BLaER1 treated with 17β-estradiol and CSF1 and Interleukin-3, amounts not matched to agents 10 nM and 100 nM (cell line): ENCODE data around the gene PIK3R1.

Experiments used
- H3K27ac ChIP-seq, 11 experiments: shearing (Covaris generic); formaldehyde crosslinking; 2 replicates each; pipeline ENCODE4 v1.8.1; 2022
- H3K27me3 ChIP-seq, 11 experiments: shearing (Covaris generic); formaldehyde crosslinking; 2 replicates each; pipeline ENCODE4 v1.8.1; 2022
- H3K36me3 ChIP-seq, 11 experiments: shearing (Covaris generic); formaldehyde crosslinking; 2 replicates each; pipeline ENCODE4 v1.8.1; 2022
- H3K4me1 ChIP-seq, 10 experiments: shearing (Covaris generic); formaldehyde crosslinking; 2 replicates each; pipeline ENCODE4 v1.8.1; 2022
- H3K4me2 ChIP-seq, 11 experiments: shearing (Covaris generic); formaldehyde crosslinking; 2 replicates each; pipeline ENCODE4 v1.8.1; 2022
- H3K4me3 ChIP-seq, 10 experiments: shearing (Covaris generic); formaldehyde crosslinking; 2 replicates each; pipeline ENCODE4 v1.8.1; 2022
- H3K9ac ChIP-seq, 11 experiments: shearing (Covaris generic); formaldehyde crosslinking; 2 replicates each; pipeline ENCODE4 v1.8.1; 2022
- H3K9me3 ChIP-seq, 11 experiments: shearing (Covaris generic); formaldehyde crosslinking; replicated peaks in 1 of 11; 2 replicates each; pipeline ENCODE4 v1.8.1; 2022
- H4K20me1 ChIP-seq, 11 experiments: shearing (Covaris generic); formaldehyde crosslinking; 2 replicates each; pipeline ENCODE4 v1.8.1; 2022
- Cebpa-rat ChIP-seq, 11 experiments: shearing (Covaris generic); IDR thresholded peaks; 2 replicates each; pipeline ENCODE4 v1.8.1; 2022

PIK3R1 gene

DNA sequence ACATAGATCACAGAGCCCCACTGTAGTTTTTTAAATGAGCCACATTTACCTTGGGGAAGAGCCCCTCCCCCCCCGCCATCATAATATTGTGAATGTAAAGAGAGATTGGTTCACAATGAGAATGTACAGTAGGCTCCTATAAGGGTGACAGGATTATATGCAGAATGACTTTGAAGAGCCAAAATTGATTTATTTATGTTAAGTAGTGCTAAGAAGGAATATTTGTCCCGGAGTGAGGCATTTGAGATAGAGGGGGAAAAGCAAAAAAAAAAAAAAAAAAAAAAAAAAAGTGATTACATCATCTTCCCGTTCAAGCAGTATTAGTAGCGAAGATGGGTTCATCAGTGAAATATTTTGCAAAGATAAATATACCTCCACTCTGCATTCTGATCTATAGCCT, 73.9 kb downstream of the PIK3R1 start:
- Histone ChIP-seq H3K4me3 (no peak overlapping the region), H3K4me1 (peaks cover 29 to 49% (median 42%) of the 10 kb centered on the region in 10 experiments), H4K20me1 (peaks cover 24 to 95% (median 59%) of the 10 kb centered on the region in 11 experiments), H3K36me3 (peaks cover 45 to 75% (median 61%) of the 10 kb centered on the region in 11 experiments), H3K27ac (no peak overlapping the region), H3K4me2 (peak overlapping the region in 1 of 11 experiments; percentile 93; a peak in 3 of 22 replicates), H3K27me3 (no peaks in the 10 kb centered on the region), H3K9me3 (no peaks in the 10 kb centered on the region), H3K9ac (no peak overlapping the region)
- no peak for TF ChIP-seq Cebpa-rat (IDR thresholded peaks at IDR 0.05)

- H3K4me1 ChIP-seq: peaks cover 29 to 41% (median 37%) of the 10 kb centered on the region in 10 experiments
- H3K4me3 ChIP-seq: no peak overlapping the region
- H3K4me2 ChIP-seq: no peak overlapping the region
- H3K36me3 ChIP-seq: peaks cover 50 to 75% (median 60%) of the 10 kb centered on the region in 11 experiments
- no peak overlapping the region for H3K9ac ChIP-seq
- no peaks in the 10 kb centered on the region for H3K27me3 ChIP-seq
- H3K27ac ChIP-seq: no peak overlapping the region
- TF ChIP-seq Cebpa-rat (IDR thresholded peaks at IDR 0.05): no peak
- H3K9me3 ChIP-seq: no peaks in the 10 kb centered on the region
- H4K20me1 ChIP-seq: peaks cover 21 to 87% (median 54%) of the 10 kb centered on the region in 11 experiments
These were observed 74.7 kb downstream of the PIK3R1 start for GRCh38 chr5:68290260-68290674.

GRCh38 chr5:68290847-68291246, 75.3 kb downstream of the PIK3R1 start:
- no peaks in the 10 kb centered on the region for H3K27me3 ChIP-seq
- H3K27ac ChIP-seq: no peak overlapping the region
- H3K36me3 ChIP-seq: peaks cover 56 to 80% (median 63%) of the 10 kb centered on the region in 11 experiments
- H4K20me1 ChIP-seq: peaks cover 18 to 84% (median 48%) of the 10 kb centered on the region in 11 experiments
- no peak overlapping the region for H3K4me3 ChIP-seq
- H3K4me1 ChIP-seq: peaks cover 26 to 35% (median 32%) of the 10 kb centered on the region in 10 experiments
- no peak for TF ChIP-seq Cebpa-rat (IDR thresholded peaks at IDR 0.05)
- H3K4me2 ChIP-seq: no peak overlapping the region
- H3K9ac ChIP-seq: no peak overlapping the region
- H3K9me3 ChIP-seq: no peaks in the 10 kb centered on the region

- no peak overlapping the region for H3K4me2 ChIP-seq
- no peaks in the 10 kb centered on the region for H3K9me3 ChIP-seq
- H3K4me1 ChIP-seq: peaks cover 18 to 23% (median 20%) of the 10 kb centered on the region in 10 experiments
- TF ChIP-seq Cebpa-rat (IDR thresholded peaks at IDR 0.05): no peak
- H4K20me1 ChIP-seq: peaks cover 15 to 84% (median 36%) of the 10 kb centered on the region in 11 experiments
- H3K36me3 ChIP-seq: peaks cover 67 to 88% (median 76%) of the 10 kb centered on the region in 11 experiments
- no peak overlapping the region for H3K27ac ChIP-seq
- H3K27me3 ChIP-seq: no peaks in the 10 kb centered on the region
- no peak overlapping the region for H3K4me3 ChIP-seq
- no peak overlapping the region for H3K9ac ChIP-seq
These were observed 76.8 kb downstream of the PIK3R1 start for GRCh38 chr5:68292316-68292715.

GRCh38 chr5:68295772-68296171, 80.2 kb downstream of the PIK3R1 start:
- no peak overlapping the region for H3K9ac ChIP-seq
- H3K27me3 ChIP-seq: no peaks in the 10 kb centered on the region
- H4K20me1 ChIP-seq: peaks cover 0 to 84% (median 17%) of the 10 kb centered on the region in 11 experiments; a peak in 12 of 22 replicates
- H3K4me3 ChIP-seq: no peak overlapping the region
- H3K9me3 ChIP-seq: no peaks in the 10 kb centered on the region
- H3K4me2 ChIP-seq: no peak overlapping the region
- H3K27ac ChIP-seq: no peak overlapping the region
- no peak for TF ChIP-seq Cebpa-rat (IDR thresholded peaks at IDR 0.05)
- no peaks in the 10 kb centered on the region for H3K4me1 ChIP-seq
- peaks cover 91 to 100% (median 97%) of the 10 kb centered on the region in 11 experiments for H3K36me3 ChIP-seq

- no peaks in the 10 kb centered on the region for H3K9me3 ChIP-seq
These were observed 81.3 kb downstream of the PIK3R1 start for GRCh38 chr5:68296895-68297294.

GRCh38 chr5:68297656-68298055, 82.1 kb downstream of the PIK3R1 start:
- Histone ChIP-seq H3K4me2 (no peak overlapping the region), H4K20me1 (peaks cover 0 to 72% (median 19%) of the 10 kb centered on the region in 11 experiments; a peak in 12 of 22 replicates), H3K4me1 (no peaks in the 10 kb centered on the region), H3K27ac (no peak overlapping the region), H3K9me3 (no peaks in the 10 kb centered on the region), H3K4me3 (no peak overlapping the region), H3K36me3 (peaks cover 77 to 95% (median 89%) of the 10 kb centered on the region in 11 experiments), H3K27me3 (no peaks in the 10 kb centered on the region), H3K9ac (no peak overlapping the region)
- no peak for TF ChIP-seq Cebpa-rat (IDR thresholded peaks at IDR 0.05)

More at GRCh38 chr5:68296895-68297294, 81.3 kb downstream of the PIK3R1 start:
- peaks cover 85 to 97% (median 93%) of the 10 kb centered on the region in 11 experiments for H3K36me3 ChIP-seq
- no peak overlapping the region for H3K4me2 ChIP-seq
- peaks cover 0 to 79% (median 19%) of the 10 kb centered on the region in 11 experiments; a peak in 12 of 22 replicates for H4K20me1 ChIP-seq
- no peak for TF ChIP-seq Cebpa-rat (IDR thresholded peaks at IDR 0.05)
- H3K4me1 ChIP-seq: no peaks in the 10 kb centered on the region
- no peaks in the 10 kb centered on the region for H3K27me3 ChIP-seq
- no peak overlapping the region for H3K4me3 ChIP-seq
- no peak overlapping the region for H3K27ac ChIP-seq
- no peak overlapping the region for H3K9ac ChIP-seq

DNA sequence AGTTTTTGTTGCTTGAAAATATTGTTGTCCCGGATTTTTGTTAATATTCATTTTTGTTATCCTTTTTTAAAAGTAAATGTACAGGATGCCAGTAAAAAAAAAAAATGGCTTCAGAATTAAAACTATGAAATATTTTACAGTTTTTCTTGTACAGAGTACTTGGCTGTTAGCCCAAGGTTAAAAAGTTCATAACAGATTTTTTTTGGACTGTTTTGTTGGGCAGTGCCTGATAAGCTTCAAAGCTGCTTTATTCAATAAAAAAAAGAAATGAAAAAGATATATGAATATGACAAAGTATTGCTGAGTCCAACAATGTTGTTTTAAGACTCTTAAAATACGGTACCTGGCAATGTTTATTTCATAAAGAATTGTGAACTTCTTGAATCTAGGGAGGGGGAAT, 82.9 kb downstream of the PIK3R1 start:
- Histone ChIP-seq H4K20me1 (peaks cover 0 to 64% (median 19%) of the 10 kb centered on the region in 11 experiments; a peak in 12 of 22 replicates), H3K27me3 (no peaks in the 10 kb centered on the region), H3K27ac (no peak overlapping the region), H3K4me2 (no peak overlapping the region), H3K4me1 (no peaks in the 10 kb centered on the region), H3K4me3 (no peak overlapping the region), H3K36me3 (peaks cover 69 to 88% (median 81%) of the 10 kb centered on the region in 11 experiments), H3K9ac (no peak overlapping the region), H3K9me3 (no peaks in the 10 kb centered on the region)
- no peak for TF ChIP-seq Cebpa-rat (IDR thresholded peaks at IDR 0.05)

DNA sequence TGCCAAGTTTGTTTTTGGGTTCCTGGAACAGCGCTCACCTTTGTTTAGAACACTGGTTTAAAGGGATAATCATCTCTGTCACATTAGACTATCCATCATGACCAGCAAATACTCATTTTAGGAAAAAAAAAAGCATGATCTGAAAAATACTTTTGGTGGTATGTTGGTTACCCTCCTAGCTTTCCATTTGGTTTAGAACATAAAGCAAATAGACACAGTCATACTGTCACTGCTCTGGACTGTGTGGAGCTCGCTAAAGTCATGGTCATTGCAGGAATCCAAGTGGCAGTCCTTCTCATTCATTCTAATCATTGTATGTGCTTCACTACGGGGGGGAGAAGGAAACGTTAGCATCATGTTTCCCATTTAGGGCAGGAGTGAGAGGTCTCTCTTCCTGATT, 83.5 kb downstream of the PIK3R1 start:
- peaks cover 0 to 59% (median 19%) of the 10 kb centered on the region in 11 experiments; a peak in 12 of 22 replicates for H4K20me1 ChIP-seq
- no peak for TF ChIP-seq Cebpa-rat (IDR thresholded peaks at IDR 0.05)
- no peak overlapping the region for H3K4me3 ChIP-seq
- no peak overlapping the region for H3K9ac ChIP-seq
- no peak overlapping the region for H3K27ac ChIP-seq
- no peak overlapping the region for H3K4me2 ChIP-seq
- H3K4me1 ChIP-seq: no peaks in the 10 kb centered on the region
- no peaks in the 10 kb centered on the region for H3K9me3 ChIP-seq
- H3K36me3 ChIP-seq: peaks cover 63 to 81% (median 74%) of the 10 kb centered on the region in 11 experiments
- H3K27me3 ChIP-seq: no peaks in the 10 kb centered on the region

GRCh38 chr5:68299575-68299974, 84.0 kb downstream of the PIK3R1 start:
- TF ChIP-seq Cebpa-rat (IDR thresholded peaks at IDR 0.05): no peak

More at GRCh38 chr5:68299575-68299974, 84.0 kb downstream of the PIK3R1 start:
- Histone ChIP-seq H3K4me1 (no peaks in the 10 kb centered on the region), H3K9me3 (no peaks in the 10 kb centered on the region), H3K9ac (no peak overlapping the region), H3K4me3 (no peak overlapping the region), H4K20me1 (peaks cover 0 to 58% (median 19%) of the 10 kb centered on the region in 11 experiments; a peak in 12 of 22 replicates), H3K27ac (no peak overlapping the region), H3K36me3 (peaks cover 58 to 77% (median 70%) of the 10 kb centered on the region in 11 experiments), H3K27me3 (no peaks in the 10 kb centered on the region), H3K4me2 (no peak overlapping the region)
